GM12892 (cell line): ENCODE results near the gene TTC28.
"Not testable (repeated sequence)": the region's sequence is repeated elsewhere in the genome, so short reads cannot be mapped to it uniquely, and the experiment has no call there.

Experiments
- POLR2A ChIP-seq: IDR thresholded peaks from 2 replicates; pipeline ENCODE4 v1.6.1; 2011; ENCODE audit warnings: low read depth, low read length, control low read depth
- POLR2AphosphoS5 ChIP-seq: IDR thresholded peaks from 2 replicates; pipeline ENCODE4 v1.6.1; 2011; ENCODE audit warnings: low read depth, low read length, control low read depth
- TAF1 ChIP-seq: IDR thresholded peaks from 2 replicates; pipeline ENCODE4 v1.6.1; 2011; ENCODE audit warnings: low read depth, mild to moderate bottlenecking, control low read depth, low read length, borderline replicate concordance

GRCh38 chr22:28364105-28364504 lies 315.5 kb downstream of the TTC28 start:
- not testable (repeated sequence) for TF ChIP-seq POLR2A, POLR2AphosphoS5, TAF1
